ENCODE data around the gene GLT8D2.

GLT8D2 gene

DNA sequence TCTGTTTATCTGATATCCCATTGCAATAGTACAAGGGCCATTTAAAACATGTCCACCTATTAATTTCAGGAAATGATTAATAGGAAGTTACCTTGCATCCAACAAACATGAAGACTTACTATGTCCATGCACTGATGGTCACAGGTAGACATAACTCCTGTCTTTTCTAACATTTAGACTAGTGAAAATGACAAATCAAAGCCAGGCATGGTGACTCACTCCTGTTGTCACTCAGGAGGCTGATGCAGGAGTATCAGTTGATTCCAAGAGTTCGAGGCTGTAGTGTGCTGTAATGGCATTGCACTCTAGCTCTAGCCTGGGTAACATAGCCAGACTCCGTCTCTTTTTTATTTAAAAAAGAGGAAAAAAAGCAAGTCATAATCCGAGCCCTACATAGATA is 105.0 kb downstream of the GLT8D2 start:
- DNase-seq: no peak

Measured in stimulated activated naive CD4-positive, alpha-beta T cell treated with Interleukin-2 at 50 U/mL for 16 hours (primary cell).